Measurements from ENCODE around the gene TMEM45B. TPM values are rescaled to one million over a fixed set of nuclear protein-coding genes. Genes with fewer than 3 reads are reported as not detected.
A peak's percentile ranks its signal among the peaks of the same experiment; 100 is the strongest.
"Not testable (repeated sequence)": the region's sequence is repeated elsewhere in the genome, so short reads cannot be mapped to it uniquely, and the experiment has no call there.

Gene TMEM45B
- total RNA-seq, 1 experiment from 2014 or later = not detected

DNA sequence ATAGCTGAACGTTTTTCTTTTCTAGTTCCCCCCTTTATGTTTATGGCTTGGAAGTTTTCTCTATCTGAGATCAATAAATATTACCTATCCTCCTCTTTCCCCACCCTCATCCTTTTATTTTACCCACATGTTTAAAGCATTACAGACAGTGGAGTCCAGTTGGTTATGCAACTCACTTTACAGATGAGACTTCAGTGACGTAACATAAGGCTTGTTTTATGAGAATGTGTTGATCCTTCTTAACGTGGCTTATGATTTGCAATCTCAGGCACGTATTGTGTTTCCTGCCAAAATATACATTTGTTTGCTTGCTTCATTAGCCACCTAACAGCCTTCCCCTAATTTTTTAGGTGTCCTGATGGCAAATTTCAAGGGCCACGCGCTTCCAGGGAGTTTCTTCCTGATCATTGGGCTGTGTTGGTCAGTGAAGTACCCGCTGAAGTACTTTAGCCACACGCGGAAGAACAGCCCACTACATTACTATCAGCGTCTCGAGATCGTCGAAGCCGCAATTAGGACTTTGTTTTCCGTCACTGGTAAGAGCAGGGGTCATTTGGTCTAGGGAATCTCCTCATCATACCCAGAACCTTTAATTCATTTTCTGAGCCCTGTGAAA, 36.6 kb downstream of the TMEM45B start:
- DNase-seq (ENCODE audit: low read depth) = no peak

DNA sequence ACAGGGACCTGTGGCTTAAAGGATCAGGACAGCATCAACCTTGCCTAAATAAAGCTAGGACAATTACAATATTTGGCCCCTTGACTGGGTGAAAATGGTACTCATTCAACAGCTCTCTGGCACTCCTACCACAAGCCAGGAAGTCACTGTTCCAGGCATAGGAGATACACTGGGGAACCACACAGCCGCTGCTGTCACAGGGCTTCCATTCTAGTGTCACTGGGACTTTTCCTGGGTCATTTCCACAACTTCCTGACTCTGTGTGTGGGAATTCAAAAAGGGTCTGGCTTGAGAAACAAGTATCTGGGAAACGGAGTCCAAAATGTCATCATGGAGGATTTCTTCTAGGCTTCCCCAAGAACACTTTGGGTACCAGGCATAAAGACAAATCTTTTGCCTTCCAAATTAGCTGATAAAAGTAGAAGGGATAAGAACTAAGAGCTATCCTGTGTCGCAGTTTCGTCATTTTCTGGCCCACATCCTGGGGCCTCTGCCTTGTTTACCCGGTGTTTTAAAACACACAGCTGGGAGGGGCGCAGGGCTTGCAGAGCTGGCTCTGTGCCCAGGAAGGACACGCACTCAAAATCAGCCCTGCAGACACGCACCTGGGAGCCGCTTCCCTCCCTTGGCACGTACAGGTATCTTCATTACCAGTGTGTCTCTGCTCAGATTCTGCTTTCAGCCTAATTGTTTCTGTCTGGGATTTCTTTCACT, 38.0 kb downstream of the TMEM45B start:
- peak; percentile 41 for DNase-seq (ENCODE audit: low read depth)

DNA sequence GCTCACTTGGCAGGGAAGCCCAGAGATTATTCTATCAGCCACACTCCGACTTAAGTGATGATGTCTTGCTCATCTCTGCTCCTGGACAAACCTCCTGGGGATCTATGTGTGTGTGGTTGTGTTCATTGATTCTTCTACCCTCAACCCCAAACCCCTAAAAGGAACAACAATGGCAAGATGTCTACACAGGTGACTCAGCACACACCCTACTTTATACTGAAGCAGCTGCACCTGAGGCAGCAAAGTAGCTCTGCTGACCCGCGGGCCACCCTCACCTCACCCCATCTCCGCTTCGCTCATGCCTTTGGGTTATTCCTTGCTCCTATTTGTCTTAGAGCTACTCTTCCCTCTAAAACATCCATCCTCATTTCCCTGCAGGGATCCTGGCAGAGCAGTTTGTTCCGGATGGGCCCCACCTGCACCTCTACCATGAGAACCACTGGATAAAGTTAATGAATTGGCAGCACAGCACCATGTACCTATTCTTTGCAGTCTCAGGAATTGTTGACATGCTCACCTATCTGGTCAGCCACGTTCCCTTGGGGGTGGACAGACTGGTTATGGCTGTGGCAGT, 38.7 kb downstream of the TMEM45B start:
- no peak for DNase-seq (ENCODE audit: low read depth)

DNA sequence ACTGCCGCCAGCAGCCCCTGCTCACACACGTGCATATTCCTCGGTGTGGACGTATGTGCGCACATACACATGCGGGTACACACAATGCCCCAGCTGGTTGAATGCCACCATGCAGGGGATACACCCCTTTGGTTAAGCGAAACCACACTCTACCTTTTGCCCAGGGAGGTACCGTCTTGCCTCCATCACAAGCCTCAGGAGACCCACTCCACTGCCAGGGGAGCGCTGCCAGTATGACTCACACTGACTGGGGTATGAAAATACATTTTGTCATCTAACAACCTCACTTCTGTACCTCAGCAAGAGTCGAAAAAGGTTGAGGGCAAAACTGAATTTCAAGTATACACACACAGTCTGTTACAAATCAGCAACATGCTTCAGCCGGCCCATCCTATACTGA, 39.4 kb downstream of the TMEM45B start:
- DNase-seq (ENCODE audit: low read depth) = peak; percentile 54

DNA sequence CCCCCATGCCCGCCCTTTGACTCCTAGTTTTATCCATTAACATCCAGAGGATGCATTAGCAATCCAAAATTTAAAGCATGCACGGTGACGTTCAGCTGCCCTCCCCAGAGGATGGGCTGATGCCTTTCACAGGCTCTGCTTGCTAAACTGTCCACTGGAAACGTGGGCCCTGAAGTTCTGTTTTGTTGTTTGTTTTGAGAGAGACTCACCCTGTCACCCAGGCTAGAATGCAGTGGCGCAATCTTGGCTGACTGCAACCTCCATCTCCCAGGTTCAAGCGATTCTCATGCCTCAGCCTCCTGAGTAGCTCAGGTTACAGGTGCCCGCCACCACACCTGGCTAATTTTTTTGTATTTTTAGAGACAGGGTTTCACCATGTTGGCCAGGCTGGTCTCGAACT, 40.4 kb downstream of the TMEM45B start:
- DNase-seq (ENCODE audit: low read depth) = no peak

DNA sequence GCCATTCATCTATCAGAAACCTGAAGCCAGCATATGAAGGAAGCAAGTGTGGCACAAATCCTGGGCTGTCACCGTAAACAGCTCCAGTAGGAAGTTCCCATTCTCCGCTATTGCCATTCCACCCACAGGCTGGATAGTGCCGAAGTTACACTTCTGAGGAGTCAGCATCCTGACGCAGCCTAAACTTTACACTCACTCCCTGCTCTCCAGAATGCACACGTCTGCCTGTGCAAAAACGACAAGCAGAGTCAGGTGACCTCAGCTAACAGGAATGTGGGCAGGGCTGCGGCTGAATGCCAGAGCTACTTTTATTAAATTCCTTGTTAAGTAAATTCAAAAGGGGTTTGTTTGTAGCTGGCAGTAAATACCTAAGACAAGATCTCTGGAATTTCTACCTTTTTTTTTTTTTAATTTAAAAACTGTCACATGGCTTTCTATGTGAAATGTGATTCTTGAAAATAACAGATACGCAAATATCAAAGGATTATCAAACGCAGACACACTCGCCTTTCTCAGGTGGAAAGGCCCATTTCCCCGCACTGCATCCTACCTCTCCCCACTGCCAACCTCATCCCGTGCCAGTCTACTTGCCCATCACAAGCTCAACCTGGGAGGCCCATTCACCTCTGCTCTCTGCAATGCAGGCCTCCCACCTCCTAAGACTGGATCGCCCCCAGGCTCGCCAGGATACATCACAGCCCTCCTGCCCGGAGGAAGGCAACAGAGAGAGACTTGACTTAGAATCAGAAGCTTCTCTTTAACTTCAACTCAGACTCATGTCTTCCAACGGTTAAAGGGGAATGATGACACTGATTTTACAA, 46.3 kb downstream of the TMEM45B start:
- DNase-seq (ENCODE audit: low read depth) = peak; percentile 92

GRCh38 chr11:129864811-129865210, 49.2 kb downstream of the TMEM45B start:
- no peak for DNase-seq (ENCODE audit: low read depth)

DNA sequence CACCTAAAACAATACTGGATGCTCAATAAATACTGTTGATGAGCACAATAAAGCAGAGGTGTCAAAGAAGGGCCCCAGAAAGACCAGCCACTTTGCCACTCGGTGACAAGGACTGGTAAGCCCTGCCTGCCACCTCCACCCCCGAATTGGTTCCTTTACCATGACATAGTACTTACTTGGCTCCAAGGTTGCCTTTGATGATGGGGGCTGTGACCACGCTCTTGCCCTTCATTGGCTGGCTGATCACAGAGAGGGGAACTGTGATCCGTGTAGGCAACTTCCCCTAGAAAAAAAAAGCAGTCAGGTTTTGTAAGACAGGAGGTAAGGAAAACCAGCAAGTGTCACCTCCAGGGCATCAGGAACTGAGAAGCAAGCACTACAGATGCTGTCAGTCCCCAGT, 50.1 kb downstream of the TMEM45B start:
- DNase-seq (ENCODE audit: low read depth) = no peak

- DNase-seq (ENCODE audit: low read depth) = no peak
These were observed 50.7 kb downstream of the TMEM45B start for GRCh38 chr11:129866311-129866710.

DNA sequence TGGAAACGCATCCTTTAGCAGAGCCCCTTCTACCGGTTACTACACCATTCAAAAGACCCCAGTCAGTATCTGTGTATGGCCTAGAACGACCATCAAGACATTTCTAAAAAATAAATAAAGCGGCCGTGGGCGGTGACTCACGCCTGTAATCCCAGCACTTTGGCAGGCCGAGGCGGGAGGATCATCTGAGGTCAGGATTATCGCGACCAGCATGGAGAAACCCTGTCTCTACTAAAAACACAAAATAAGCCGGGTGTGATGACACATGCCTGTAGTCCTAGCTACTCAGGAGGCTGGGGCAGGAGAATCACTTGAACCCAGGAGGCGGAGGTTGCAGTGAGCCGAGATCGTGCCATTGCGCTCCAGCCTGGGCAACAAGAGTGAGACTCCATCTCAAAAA, 53.0 kb downstream of the TMEM45B start:
- DNase-seq (ENCODE audit: low read depth) = not testable (repeated sequence)

- DNase-seq (ENCODE audit: low read depth) = no peak
These were observed 56.3 kb downstream of the TMEM45B start for GRCh38 chr11:129871914-129872313.

GRCh38 chr11:129880311-129880710, 64.7 kb downstream of the TMEM45B start:
- no peak for DNase-seq (ENCODE audit: low read depth)

DNA sequence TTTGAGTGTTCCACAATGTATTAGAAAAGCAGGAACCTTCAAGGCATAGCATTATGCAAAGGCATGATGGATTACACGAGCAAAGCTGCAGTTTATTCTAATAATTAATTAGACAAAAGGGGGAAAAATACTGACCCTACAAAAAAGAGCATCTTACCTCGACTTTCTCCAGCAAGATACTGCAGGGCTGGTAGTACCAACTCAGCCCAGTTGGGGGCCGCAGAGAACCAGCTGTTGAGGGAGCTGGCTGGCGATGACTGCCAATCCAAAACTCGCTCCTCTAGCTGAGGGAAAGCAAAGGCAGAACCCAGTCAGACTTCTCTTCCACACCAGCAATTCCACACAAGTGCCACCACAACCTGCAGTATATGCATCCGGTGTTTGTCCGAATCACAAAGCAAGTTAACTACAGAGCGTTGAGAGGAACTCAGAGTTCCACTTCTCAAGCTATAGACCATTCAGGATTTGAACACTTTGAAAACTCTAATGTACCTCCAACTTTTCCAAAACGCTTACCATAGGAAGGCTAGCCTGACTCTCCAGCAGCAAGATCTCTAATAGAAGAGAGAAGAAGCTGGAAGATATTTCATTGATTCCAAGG, 66.0 kb downstream of the TMEM45B start:
- DNase-seq (ENCODE audit: low read depth) = peak; percentile 37

- no peak for DNase-seq (ENCODE audit: low read depth)
These were observed 68.9 kb downstream of the TMEM45B start for GRCh38 chr11:129884581-129884980.

DNA sequence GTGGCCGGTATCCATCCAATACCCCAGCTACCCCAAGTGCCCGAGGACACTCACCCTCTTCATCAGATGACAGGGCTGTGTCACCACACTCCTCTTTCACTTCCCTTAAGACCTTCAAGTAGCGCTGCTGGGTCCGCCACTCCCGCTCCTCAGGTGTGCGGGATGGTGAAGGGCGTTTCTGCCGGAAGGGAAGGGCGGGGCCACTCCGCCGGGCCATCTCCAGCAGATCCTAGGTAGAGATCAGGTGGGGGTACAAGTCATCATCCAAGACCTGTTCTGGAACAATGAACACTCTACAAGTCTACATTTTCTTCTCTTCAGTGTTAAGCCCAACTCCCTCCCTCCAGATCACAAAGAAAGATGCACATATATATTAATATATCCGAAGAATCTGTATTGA, 69.7 kb downstream of the TMEM45B start:
- DNase-seq (ENCODE audit: low read depth) = no peak

- DNase-seq (ENCODE audit: low read depth) = no peak
These were observed 72.8 kb downstream of the TMEM45B start for GRCh38 chr11:129888451-129888850.

DNA sequence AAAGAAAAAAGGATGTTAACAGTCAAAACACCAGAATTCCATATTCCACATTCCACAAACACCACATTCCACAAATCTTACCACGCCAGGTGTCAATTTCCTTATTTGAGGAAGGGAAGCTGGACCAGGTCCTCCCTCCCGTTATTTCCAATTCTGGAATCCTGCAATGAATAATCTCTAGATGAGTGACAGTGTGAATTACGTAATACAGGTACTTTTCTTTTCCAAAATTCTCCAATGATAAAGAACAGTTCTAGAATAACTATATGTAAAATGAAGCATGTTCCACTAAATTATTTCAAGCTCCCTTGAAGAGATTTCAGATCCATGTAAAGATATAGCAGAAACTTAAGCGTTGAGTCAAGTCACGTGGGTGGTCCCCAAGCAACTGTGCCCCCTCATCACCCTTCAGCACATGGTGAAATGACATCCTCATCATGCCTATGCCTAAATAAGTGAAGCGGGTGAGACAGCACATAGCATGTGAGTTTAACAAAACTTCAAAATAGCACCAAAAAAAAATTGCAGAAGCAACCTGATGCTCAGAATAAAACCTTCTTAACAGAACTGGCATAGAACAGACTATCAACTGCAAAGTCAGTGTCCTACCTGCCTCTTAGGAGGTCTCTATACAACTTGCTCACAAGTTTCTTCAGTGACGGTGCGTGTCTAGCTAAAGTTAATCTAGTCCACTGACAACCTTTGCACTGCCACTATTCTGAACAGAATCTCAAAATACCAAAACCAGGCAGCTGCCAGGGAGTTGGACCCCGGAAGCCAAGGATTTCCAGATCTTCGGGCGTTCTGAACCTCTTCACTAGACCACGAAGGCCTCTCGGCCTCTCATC, 78.9 kb downstream of the TMEM45B start:
- DNase-seq (ENCODE audit: low read depth) = peak; percentile 4

DNA sequence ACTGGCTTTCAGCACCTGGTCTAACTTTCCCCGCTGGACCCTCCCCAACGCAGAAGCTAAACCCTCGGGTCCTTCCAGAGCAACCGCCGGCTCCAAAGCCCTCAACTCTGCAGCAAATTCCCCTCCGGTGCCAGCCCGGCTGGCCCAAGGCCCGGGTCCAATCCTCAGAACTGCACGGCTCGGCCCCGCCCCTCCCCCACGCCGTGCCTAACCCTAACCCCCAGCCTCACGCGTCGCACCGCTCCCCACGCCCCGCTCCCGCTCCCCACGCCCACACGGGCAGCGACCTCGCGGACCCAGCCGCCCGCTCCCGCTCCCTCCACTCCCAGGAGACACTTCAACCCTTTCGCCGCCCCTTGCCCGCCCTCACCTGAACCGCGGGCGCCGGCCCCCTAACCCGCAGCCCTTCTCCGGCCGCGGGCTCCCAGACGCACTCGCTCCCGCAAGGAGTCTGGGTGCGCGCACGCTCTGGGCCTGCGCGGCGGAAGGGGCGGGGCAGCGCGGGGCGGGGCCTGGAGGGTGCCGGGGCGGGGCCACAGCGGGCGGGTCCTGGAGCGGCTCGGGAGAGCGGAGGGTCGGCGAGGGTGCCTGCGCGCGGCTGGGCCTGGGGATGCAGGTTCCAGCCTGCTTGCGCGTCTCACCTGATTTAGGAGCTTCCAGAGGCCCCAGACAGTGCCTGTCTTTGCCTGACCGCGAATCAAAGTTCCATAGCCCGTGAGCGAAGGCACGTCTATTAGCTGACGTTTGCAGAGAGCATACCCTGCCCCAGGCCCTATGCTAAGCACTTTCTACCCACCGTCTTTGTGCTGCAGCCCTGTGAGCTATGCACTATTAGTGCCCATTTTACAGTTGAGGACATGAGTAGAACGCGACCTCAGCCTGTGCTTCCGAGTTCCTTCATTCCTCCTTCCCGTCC, 79.7 kb downstream of the TMEM45B start, which contains the start of gene NFRKB:
Gene NFRKB (minus strand): TSS at position 453 of the 916 bp plus-strand sequence. CDS start 2,729 bp downstream, outside the sequence.
- DNase-seq (ENCODE audit: low read depth) = peak; percentile 83

DNA sequence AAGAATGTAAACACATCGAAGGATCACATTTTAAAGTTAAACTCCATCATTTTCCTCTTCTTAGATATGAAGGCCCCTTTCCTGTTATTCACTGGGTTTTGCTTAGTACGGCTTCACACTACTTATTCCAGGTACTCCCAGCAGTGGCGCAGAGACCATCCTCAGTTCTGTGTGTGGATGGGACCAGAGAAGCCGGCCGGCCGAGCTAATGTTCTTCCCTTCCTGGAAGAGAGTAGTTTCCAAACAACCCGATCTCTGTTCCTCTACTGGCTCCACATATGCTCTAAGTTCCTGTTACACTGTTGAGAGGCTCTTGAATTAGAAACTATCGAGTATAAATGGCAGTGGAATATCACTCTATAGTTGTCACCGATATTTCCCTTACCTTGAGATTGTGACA, 80.4 kb downstream of the TMEM45B start:
- no peak for DNase-seq (ENCODE audit: low read depth)

DNA sequence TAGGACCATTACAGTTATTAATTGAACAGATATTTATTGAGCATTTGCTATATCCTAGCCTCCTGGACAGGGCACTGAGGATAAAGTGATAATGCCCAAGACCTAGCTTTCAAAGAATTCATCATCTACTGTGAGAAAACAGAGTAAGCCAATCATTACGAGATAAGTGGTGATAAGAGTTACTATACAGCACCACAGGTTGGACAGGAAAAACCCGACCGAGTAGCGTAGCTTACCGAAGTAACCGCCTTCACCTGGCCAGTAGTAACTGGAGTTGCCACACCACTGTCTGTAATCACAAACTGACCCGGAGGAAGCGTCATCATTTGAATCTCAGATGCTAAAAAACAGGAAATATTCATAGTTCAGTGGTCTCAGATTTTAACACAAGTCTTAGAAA, 89.8 kb downstream of the TMEM45B start:
- no peak for DNase-seq (ENCODE audit: low read depth)
